Activated B cell treated with CpG ODN at 0.5 μM for 24 hours (primary cell): ENCODE data around the gene SMIM43. TPM values are rescaled to one million over a fixed set of nuclear protein-coding genes. Genes with fewer than 3 reads are reported as not detected.

ENCODE experiments used
- ATAC-seq: fragments of 200-7000 bp; cut with Tn5 transposase; one replicate; pipeline ENCODE4 v1.10.0; 2021; ENCODE audit warnings: low read depth, mild to moderate bottlenecking, moderate library complexity
- CTCF ChIA-PET: fragments of 350-600 bp; sonication (Branson Sonifier 250); formaldehyde crosslinking; loops from one replicate; lab custom pipeline; 2021; ENCODE audit warnings: antibody characterized with exemption; lab: Charles Lee
- POLR2A ChIA-PET: fragments of 350-600 bp; sonication (Branson Sonifier 250); formaldehyde crosslinking; loops from one replicate; lab custom pipeline; 2021; ENCODE audit warnings: antibody characterized with exemption; lab: Charles Lee
- DNase-seq: peaks from one replicate; pipeline ENCODE4 v3.0.0; 2022
- H3K27ac Mint-ChIP-seq: one replicate; pipeline ENCODE4 v1.8.0; 2020; ENCODE audit warnings: mixed read lengths
- H3K27me3 Mint-ChIP-seq: one replicate; pipeline ENCODE4 v1.8.0; 2021; ENCODE audit warnings: mixed read lengths
- H3K36me3 Mint-ChIP-seq: one replicate; pipeline ENCODE4 v1.8.0; 2021; ENCODE audit warnings: low read depth, mixed read lengths
- H3K4me1 Mint-ChIP-seq: one replicate; pipeline ENCODE4 v1.8.0; 2021; ENCODE audit warnings: mixed read lengths
- H3K4me3 Mint-ChIP-seq: one replicate; pipeline ENCODE4 v1.8.0; 2020; ENCODE audit warnings: mild to moderate bottlenecking, mixed read lengths
- H3K9me3 Mint-ChIP-seq: one replicate; pipeline ENCODE4 v1.8.0; 2020; ENCODE audit warnings: mixed read lengths
- CTCF ChIP-seq: fragments of 200-600 bp; IDR thresholded peaks from one replicate; pipeline ENCODE4 v1.8.0; 2022; ENCODE audit warnings: antibody characterized with exemption, mild to moderate bottlenecking
- intact Hi-C: fragments of 100-400 bp; cut with micrococcal nuclease; formaldehyde crosslinking; loops from one replicate; pipeline ENCODE4 v1.15.1; 2024
- total RNA-seq: library from RNA; stranded (reverse); gene quantifications from 2 replicates; pipeline ENCODE4 v1.2.3, GENCODE V29; 2022

Gene SMIM43
- total RNA-seq, 1 donor from 2014 or later: not detected

- CTCF ChIA-PET: no interaction called here
- Mint-ChIP-seq H3K27me3 (peaks cover 52% of the 10 kb centered on the region), H3K4me1 (no peaks in the 10 kb centered on the region), H3K27ac (no peak overlapping the region), H3K4me3 (no peak overlapping the region), H3K36me3 (no peaks in the 10 kb centered on the region), H3K9me3 (peaks cover 11% of the 10 kb centered on the region)
- POLR2A ChIA-PET: no interaction called here
- no peak for TF ChIP-seq CTCF
- DNase-seq (no peak), ATAC-seq (no peak)
- intact Hi-C loops: no loop called here
These were observed 20.0 kb upstream of the SMIM43 start for GRCh38 chr4:121784975-121785374.

DNA sequence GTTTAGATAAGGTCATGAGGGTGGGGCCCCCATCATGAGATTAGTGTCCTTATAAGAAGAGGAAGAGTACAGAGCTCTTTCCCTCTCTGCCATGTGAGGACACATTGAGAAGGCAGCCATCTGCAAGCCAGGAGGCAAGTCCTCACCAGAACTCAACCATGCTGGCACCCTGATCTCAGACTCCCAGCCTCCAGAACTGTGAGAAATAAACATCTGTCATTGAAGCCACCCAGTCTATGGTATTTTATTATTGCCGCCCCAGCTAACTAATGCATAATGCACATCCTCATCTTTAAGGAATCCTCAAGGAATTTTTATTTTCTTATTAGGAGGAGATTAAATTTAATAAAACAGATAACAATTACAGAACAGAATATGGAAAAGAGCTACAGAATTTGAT, 19.4 kb upstream of the SMIM43 start:
- H3K36me3 Mint-ChIP-seq: no peaks in the 10 kb centered on the region
- no peak overlapping the region for H3K4me3 Mint-ChIP-seq
- ChIA-PET POLR2A (no interaction called here), CTCF (no interaction called here)
- no peak for DNase-seq
- no peak overlapping the region for H3K27ac Mint-ChIP-seq
- no peak for TF ChIP-seq CTCF
- ATAC-seq: no peak
- peaks cover 11% of the 10 kb centered on the region for H3K9me3 Mint-ChIP-seq
- no peaks in the 10 kb centered on the region for H3K4me1 Mint-ChIP-seq
- H3K27me3 Mint-ChIP-seq: peaks cover 51% of the 10 kb centered on the region
- intact Hi-C loops: no loop called here

DNA sequence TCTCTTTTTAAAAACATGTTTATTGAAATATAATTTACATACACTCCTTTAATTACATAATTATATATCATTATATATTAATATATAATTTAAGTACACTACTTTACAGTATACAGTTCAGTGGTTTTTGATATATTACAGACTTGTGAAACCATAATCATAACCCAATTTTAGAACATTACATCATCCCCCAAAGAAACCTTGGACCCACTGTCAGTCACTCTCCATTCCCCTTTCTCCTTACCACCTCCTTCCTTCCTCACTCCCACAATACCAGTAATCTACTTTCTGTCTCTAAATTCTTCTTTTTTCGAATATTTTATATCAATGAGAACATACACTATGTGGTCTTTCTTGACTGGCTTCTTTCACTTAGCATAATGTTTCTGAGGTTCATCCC, 18.2 kb upstream of the SMIM43 start:
- ChIA-PET POLR2A (no interaction called here), CTCF (no interaction called here)
- peaks cover 41% of the 10 kb centered on the region for H3K27me3 Mint-ChIP-seq
- intact Hi-C loops: no loop called here
- H3K27ac Mint-ChIP-seq: no peak overlapping the region
- H3K36me3 Mint-ChIP-seq: no peaks in the 10 kb centered on the region
- TF ChIP-seq CTCF: no peak
- H3K4me1 Mint-ChIP-seq: no peaks in the 10 kb centered on the region
- peaks cover 11% of the 10 kb centered on the region for H3K9me3 Mint-ChIP-seq
- ATAC-seq: no peak
- no peak overlapping the region for H3K4me3 Mint-ChIP-seq
- no peak for DNase-seq

GRCh38 chr4:121778991-121779628, 14.1 kb upstream of the SMIM43 start:
- intact Hi-C loops: no loop called here
- Mint-ChIP-seq H3K4me1 (no peaks in the 10 kb centered on the region), H3K27ac (no peak overlapping the region), H3K4me3 (no peak overlapping the region), H3K36me3 (no peaks in the 10 kb centered on the region), H3K27me3 (peaks cover 20% of the 10 kb centered on the region), H3K9me3 (peaks cover 5% of the 10 kb centered on the region)
- no peak for ATAC-seq
- ChIA-PET CTCF (no interaction called here), POLR2A (no interaction called here)
- no peak for DNase-seq
- TF ChIP-seq CTCF: no peak

GRCh38 chr4:121777625-121778024, 12.7 kb upstream of the SMIM43 start:
- Mint-ChIP-seq H3K27me3 (peaks cover 13% of the 10 kb centered on the region), H3K4me1 (no peaks in the 10 kb centered on the region), H3K36me3 (no peaks in the 10 kb centered on the region), H3K9me3 (no peaks in the 10 kb centered on the region), H3K4me3 (no peak overlapping the region), H3K27ac (no peak overlapping the region)
- POLR2A ChIA-PET: no interaction called here
- no peak for ATAC-seq
- intact Hi-C loops: no loop called here
- TF ChIP-seq CTCF: no peak
- DNase-seq: no peak
- CTCF ChIA-PET: no interaction called here
